Measurements from ENCODE around the gene NHLRC1.

The NHLRC1 gene

GRCh38 chr6:18080544-18080943 lies 41.9 kb downstream of the NHLRC1 start:
- DNase-seq, result no peak

- no peak for DNase-seq
Observed at GRCh38 chr6:18078866-18079265, 43.6 kb downstream of the NHLRC1 start.

- no peak for DNase-seq
Observed at GRCh38 chr6:18076231-18076630, 46.2 kb downstream of the NHLRC1 start.

- DNase-seq, result no peak
Observed at GRCh38 chr6:18072841-18073240, 49.6 kb downstream of the NHLRC1 start.

- no peak for DNase-seq
Observed at GRCh38 chr6:18070486-18070885, 52.0 kb downstream of the NHLRC1 start.

All from activated T-cell treated with anti-CD3 and anti-CD28 coated beads, Interleukin-2, amount 50 U/mL, for 48 hours (primary cell).